Fibroblast of mammary gland (primary cell): Measurements from ENCODE around the gene STARD4.

ENCODE experiments used
- DNase-seq: peaks from one replicate; pipeline ENCODE4 v3.0.0-alpha.2; 2010; ENCODE audit warnings: low read depth
- H3K4me3 ChIP-seq: 2 replicates; pipeline ENCODE4 v1.5.1; 2011; ENCODE audit warnings: low read depth, mild to moderate bottlenecking, low read length, moderate library complexity; ENCODE audit not compliant: control insufficient read depth
- CTCF ChIP-seq: conservative IDR thresholded peaks from 2 replicates; pipeline ENCODE4 v1.5.1; 2011; ENCODE audit warnings: low read depth, low read length, inconsistent platforms; ENCODE audit not compliant: control insufficient read depth, insufficient read depth

STARD4 gene

GRCh38 chr5:111511831-111512374 lies 432 bp downstream of the STARD4 start:
- TF ChIP-seq CTCF, result no peak
- peak; percentile 33 for DNase-seq

GRCh38 chr5:111511174-111511830 lies 1.0 kb downstream of the STARD4 start:
- DNase-seq, result peak; percentile 51
- no peak for TF ChIP-seq CTCF

More at GRCh38 chr5:111511831-111512374, 432 bp downstream of the STARD4 start:
- H3K4me3 ChIP-seq, result peak overlapping the region; percentile 88

GRCh38 chr5:111509119-111509518 lies 3.2 kb downstream of the STARD4 start:
- no peak for TF ChIP-seq CTCF
- H3K4me3 ChIP-seq, result peak overlapping the region; percentile 14
- no peak for DNase-seq

More at GRCh38 chr5:111511174-111511830, 1.0 kb downstream of the STARD4 start:
- H3K4me3 ChIP-seq, result peak overlapping the region; percentile 88

- no peak for DNase-seq
- no peak overlapping the region for H3K4me3 ChIP-seq
- TF ChIP-seq CTCF, result no peak
Measured at GRCh38 chr5:111507276-111507675, 5.1 kb downstream of the STARD4 start.

GRCh38 chr5:111505096-111505495 lies 7.2 kb downstream of the STARD4 start:
- no peak for DNase-seq
- no peak overlapping the region for H3K4me3 ChIP-seq
- no peak for TF ChIP-seq CTCF

GRCh38 chr5:111502956-111503355 lies 9.4 kb downstream of the STARD4 start:
- H3K4me3 ChIP-seq, result no peak overlapping the region
- DNase-seq, result peak; percentile 45

More at GRCh38 chr5:111502956-111503355, 9.4 kb downstream of the STARD4 start:
- no peak for TF ChIP-seq CTCF
